Common myeloid progenitor, CD34-positive (primary cell): ENCODE measurements around the gene TRERF1.

Experiments
- CTCF ChIA-PET: fragments of 350-600 bp; sonication (Branson Sonifier 250); formaldehyde crosslinking; loops from one replicate; lab custom pipeline; 2021; ENCODE audit warnings: antibody characterized with exemption; lab: Charles Lee
- POLR2A ChIA-PET: fragments of 350-600 bp; sonication (Branson Sonifier 250); formaldehyde crosslinking; loops from one replicate; lab custom pipeline; 2021; ENCODE audit warnings: antibody characterized with exemption; lab: Charles Lee
- DNase-seq, 3 donors: peaks; one replicate each; pipeline versions ENCODE4 v3.0.0 to v3.0.0-alpha.2; 2013
- H3K27ac ChIP-seq, 2 experiments: 1 replicate in 1 of 2; 2 replicates in 1 of 2; pipeline ENCODE4 v1.7.0; 2013; ENCODE audit warnings: inconsistent platforms in 2 of 2, low read length in 2 of 2, mild to moderate bottlenecking in 2 of 2, low read depth in 1 of 2, moderate library complexity in 1 of 2; ENCODE audit not compliant: severe bottlenecking in 2 of 2, insufficient read depth in 1 of 2, poor library complexity in 1 of 2
- H3K27me3 ChIP-seq, 5 experiments: replicated peaks in 2 of 5; 1 replicate in 3 of 5; 2 replicates in 2 of 5; pipeline versions ENCODE4 v1.6.1 to v1.7.0; 2013; ENCODE audit warnings: low read length in 4 of 5, mild to moderate bottlenecking in 2 of 5, moderate library complexity in 2 of 5, inconsistent platforms in 1 of 5; ENCODE audit not compliant: insufficient read depth in 5 of 5, control insufficient read depth in 4 of 5
- H3K36me3 ChIP-seq, 4 experiments: 1 replicate in 2 of 4; 2 replicates in 2 of 4; pipeline versions ENCODE4 v1.6.1 to v1.7.0; 2013; ENCODE audit warnings: low read length in 3 of 4, control low read depth in 1 of 4, mild to moderate bottlenecking in 1 of 4; ENCODE audit not compliant: control insufficient read depth in 4 of 4, insufficient read depth in 4 of 4
- H3K4me1 ChIP-seq, 4 experiments: 1 replicate in 3 of 4; 2 replicates in 1 of 4; pipeline versions ENCODE4 v1.6.1 to v1.7.1; 2013; ENCODE audit warnings: low read length in 3 of 4, mild to moderate bottlenecking in 3 of 4, control low read depth in 1 of 4, inconsistent platforms in 1 of 4, moderate library complexity in 1 of 4; ENCODE audit not compliant: control insufficient read depth in 4 of 4, insufficient read depth in 4 of 4; ENCODE audit errors: control extremely low read depth in 1 of 4
- H3K4me3 ChIP-seq, 7 experiments: 1 replicate in 4 of 7; 2 replicates in 3 of 7; pipeline versions ENCODE4 v1.5.1 to v1.7.0; 2013; ENCODE audit warnings: mild to moderate bottlenecking in 7 of 7, low read length in 6 of 7, moderate library complexity in 6 of 7, inconsistent platforms in 2 of 7, low read depth in 2 of 7, control low read depth in 1 of 7; ENCODE audit not compliant: insufficient read depth in 4 of 7, control insufficient read depth in 1 of 7; ENCODE audit errors: extremely low read depth in 1 of 7
- H3K9me3 ChIP-seq, 5 experiments: 1 replicate in 4 of 5; 2 replicates in 1 of 5; pipeline versions ENCODE4 v1.6.1 to v1.7.1; 2013; ENCODE audit warnings: low read length in 4 of 5, mild to moderate bottlenecking in 2 of 5, inconsistent platforms in 1 of 5, low read depth in 1 of 5, moderate library complexity in 1 of 5; ENCODE audit not compliant: control insufficient read depth in 4 of 5, insufficient read depth in 2 of 5; ENCODE audit errors: control extremely low read depth in 1 of 5
- WGBS: methylation state at CpG from one replicate; pipeline ENCODE4 v1.1.5; 2013; ENCODE audit not compliant: insufficient coverage; 5-methylcytosine and 5-hydroxymethylcytosine counted together

The TRERF1 gene

DNA sequence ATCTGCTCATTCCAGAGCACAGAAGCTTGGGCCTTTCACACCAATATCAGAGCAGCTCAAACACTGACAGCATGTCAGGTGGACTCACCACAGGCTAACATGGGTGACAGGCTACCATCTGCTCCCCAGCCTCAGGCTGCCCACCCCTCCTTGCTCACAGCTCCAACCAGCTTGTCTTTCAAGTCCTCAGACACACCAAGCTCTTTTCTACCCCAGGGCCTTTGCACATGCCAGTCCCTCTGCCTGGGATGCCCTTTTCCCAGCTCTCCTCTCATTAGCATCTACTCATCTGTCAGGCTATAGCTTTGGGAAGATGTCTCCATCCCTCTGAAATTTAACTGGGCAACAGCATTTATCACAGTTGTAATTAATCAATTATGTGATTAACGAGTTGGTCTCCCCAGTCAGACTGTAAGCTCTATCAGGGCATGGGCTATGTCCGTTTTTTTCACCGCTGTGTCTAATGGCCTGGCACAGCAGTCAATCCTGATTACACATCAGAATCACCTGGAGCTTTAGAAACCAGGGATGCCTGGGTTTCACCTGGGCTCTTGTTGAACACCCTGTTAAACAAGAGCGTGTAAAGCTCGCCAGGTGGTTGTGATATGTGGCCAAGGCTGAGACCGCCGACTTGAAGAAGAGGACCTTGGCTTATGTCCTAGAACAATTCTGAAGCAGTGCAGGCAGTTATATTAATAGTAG is 145.1 kb downstream of the TRERF1 start:
- no peaks in the 10 kb centered on the region for H3K9me3 ChIP-seq
- POLR2A ChIA-PET: interaction anchor here (0.6 to 0.7 kb wide), 2 partner anchors 220 to 589 kb away, joined by 3 read pairs; no protein-coding TSS in a partner anchor
- H3K27ac ChIP-seq: no peak overlapping the region
- H3K27me3 ChIP-seq: no peaks in the 10 kb centered on the region
- WGBS: 92% methylated on average over 5 of the region's 7 CpGs
- no peaks in the 10 kb centered on the region for H3K4me1 ChIP-seq
- DNase-seq: no peak
- no peaks in the 10 kb centered on the region for H3K36me3 ChIP-seq
- CTCF ChIA-PET: interaction anchor here (1.0 to 5.3 kb wide), 6 partner anchors 11 to 241 kb away, joined by 3 to 30 read pairs (median 4); no protein-coding TSS in a partner anchor
- no peak overlapping the region for H3K4me3 ChIP-seq

DNA sequence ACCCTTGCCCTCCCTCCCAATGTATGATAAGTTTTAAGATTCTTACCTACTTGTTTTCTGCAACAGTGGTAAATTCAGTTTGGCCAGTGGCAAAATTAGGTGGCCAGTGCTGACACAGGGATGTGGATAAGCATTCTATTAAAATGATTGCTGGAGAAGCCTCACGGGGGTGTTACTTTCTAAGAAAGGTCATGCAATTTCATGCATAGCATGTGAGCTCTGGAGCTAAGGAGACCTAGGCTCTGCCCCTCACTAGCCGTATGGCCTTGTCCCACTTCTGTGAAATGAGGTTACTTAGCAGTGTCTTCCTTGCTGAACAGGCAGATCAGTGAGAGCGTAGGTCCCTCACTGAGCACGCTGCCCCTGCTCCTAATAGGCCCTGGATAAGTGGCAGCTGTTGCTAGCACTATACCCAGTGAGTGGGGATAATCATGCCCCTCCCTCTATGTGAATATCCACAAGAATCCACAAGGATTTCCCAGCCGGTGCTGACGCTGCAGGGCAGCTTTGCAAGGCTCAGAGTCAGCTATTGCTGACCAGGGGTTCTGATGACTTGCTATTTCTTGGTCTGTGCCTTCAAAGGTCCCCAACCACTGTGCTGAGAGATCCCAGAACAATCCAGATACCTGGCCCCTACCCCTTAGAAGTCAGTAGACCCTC is 147.5 kb downstream of the TRERF1 start:
- Histone ChIP-seq H3K27ac (no peak overlapping the region), H3K27me3 (no peaks in the 10 kb centered on the region), H3K9me3 (no peaks in the 10 kb centered on the region), H3K4me1 (no peaks in the 10 kb centered on the region), H3K36me3 (peaks cover 2 to 10% (median 5%) of the 10 kb centered on the region in 4 experiments), H3K4me3 (no peak overlapping the region)
- POLR2A ChIA-PET: interaction anchor here (0.6 kb wide), 1 partner anchor 112 kb away, joined by 3 read pairs; no protein-coding TSS in a partner anchor
- WGBS: 100% methylated on average over 4 of the region's 6 CpGs
- CTCF ChIA-PET: interaction anchor here (0.6 to 1.4 kb wide), 3 partner anchors 120 to 243 kb away, joined by 3 to 4 read pairs (median 3); no protein-coding TSS in a partner anchor
- DNase-seq: no peak

DNA sequence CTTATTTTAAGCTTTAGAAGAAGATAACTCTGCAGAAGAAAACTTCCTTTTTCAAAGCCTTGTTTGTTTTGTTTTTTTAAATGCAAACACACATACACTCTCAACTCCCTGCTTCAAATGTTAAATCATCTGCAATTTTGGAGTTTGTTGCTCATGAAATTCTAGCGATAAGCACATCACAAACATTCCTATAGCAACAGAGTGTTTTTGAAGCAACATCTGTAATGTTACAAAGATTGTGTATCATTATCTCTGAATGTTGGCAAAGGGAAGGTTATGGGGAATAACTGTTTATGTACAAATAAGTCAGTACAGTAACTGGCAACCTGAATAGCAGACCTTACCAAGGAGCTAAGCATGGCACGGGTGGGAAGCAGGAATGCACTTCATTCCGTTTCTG is 149.3 kb downstream of the TRERF1 start:
- no CpG with 5 or more reads among the region's 3 CpGs for WGBS
- ChIA-PET POLR2A (no interaction called here), CTCF (interaction anchor here (1.7 to 2.3 kb wide), 2 partner anchors 9 to 12 kb away, joined by 5 to 7 read pairs; no protein-coding TSS in a partner anchor)
- no peak overlapping the region for H3K4me3 ChIP-seq
- H3K27me3 ChIP-seq: no peaks in the 10 kb centered on the region
- H3K36me3 ChIP-seq: peaks cover 2 to 11% (median 5%) of the 10 kb centered on the region in 4 experiments
- H3K27ac ChIP-seq: no peak overlapping the region
- DNase-seq: no peak
- H3K9me3 ChIP-seq: no peaks in the 10 kb centered on the region
- H3K4me1 ChIP-seq: no peaks in the 10 kb centered on the region

DNA sequence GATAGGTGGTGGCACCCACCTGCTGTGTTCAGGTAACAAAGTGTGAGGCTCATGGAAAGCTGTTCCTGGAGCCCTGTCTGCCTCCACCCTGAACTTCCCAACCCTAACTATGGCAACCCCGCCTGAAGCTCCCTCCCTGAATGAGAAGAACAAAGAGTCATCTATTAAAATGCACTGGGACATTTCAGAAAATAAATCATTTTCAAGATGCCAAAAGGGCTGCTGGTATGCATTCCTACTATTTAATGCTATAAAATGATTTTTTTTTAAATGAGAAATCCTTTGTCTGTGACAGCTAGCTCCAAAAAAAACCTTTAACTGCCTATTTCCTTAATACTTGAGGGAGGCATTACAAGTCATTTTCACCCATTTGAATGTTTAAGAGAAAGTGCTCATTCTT is 149.7 kb downstream of the TRERF1 start:
- no peak for DNase-seq
- Histone ChIP-seq H3K4me3 (no peak overlapping the region), H3K27me3 (no peaks in the 10 kb centered on the region), H3K36me3 (peaks cover 2 to 11% (median 5%) of the 10 kb centered on the region in 4 experiments), H3K9me3 (no peaks in the 10 kb centered on the region), H3K4me1 (no peaks in the 10 kb centered on the region), H3K27ac (no peak overlapping the region)
- ChIA-PET CTCF (interaction anchor here (1.7 to 2.3 kb wide), 2 partner anchors 9 to 12 kb away, joined by 5 to 7 read pairs; no protein-coding TSS in a partner anchor), POLR2A (interaction anchor here (0.5 kb wide), 1 partner anchor 15 kb away, joined by 4 read pairs; no protein-coding TSS in a partner anchor)
- 100% methylated on average over 1 of the region's 1 CpG for WGBS

DNA sequence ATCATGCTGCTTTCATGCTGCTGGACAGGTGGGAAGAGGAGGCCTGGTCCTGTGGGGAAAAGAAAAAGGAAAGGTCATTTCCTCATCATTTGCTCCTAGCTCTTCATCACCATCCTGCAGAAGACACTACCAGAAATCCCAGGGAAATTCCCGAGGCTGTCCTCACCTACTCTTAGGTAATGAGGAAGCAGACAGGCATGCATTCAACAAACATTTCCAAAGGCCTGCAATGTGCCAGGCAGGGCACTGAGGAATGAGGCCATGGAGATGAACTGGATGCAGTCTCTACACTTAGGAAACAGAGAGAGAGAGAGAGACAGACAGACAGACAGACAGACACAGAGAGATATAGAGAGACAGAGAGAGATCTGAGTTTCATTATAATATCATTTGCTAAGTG is 151.0 kb downstream of the TRERF1 start:
- Histone ChIP-seq H3K9me3 (no peaks in the 10 kb centered on the region), H3K27me3 (no peaks in the 10 kb centered on the region), H3K4me3 (no peak overlapping the region), H3K4me1 (no peaks in the 10 kb centered on the region), H3K36me3 (peaks cover 2 to 11% (median 5%) of the 10 kb centered on the region in 4 experiments), H3K27ac (no peak overlapping the region)
- CTCF ChIA-PET: interaction anchor here (0.7 to 1.5 kb wide), 2 partner anchors 247 kb away, joined by 3 to 4 read pairs; no protein-coding TSS in a partner anchor
- WGBS: no CpG with 5 or more reads among the region's 1 CpG
- POLR2A ChIA-PET: no interaction called here
- DNase-seq: no peak

DNA sequence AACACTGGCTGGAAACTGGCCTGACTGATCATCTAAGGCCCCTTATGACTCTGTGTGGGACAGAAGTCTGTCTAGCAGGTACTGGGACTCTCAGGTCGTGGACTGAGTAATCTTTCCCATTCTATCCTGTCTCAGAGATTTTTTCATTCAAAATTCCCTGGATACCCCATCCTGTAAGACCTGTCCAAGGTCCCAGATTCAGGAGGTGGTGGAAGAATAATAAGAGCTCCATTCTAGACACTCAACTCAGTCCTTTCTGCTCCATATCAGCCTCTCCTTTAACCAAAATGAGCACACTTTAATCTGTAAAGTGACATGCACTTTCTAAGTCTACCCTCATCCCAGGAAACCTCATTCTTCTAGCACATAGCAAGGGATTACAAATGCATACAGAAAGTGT is 151.5 kb downstream of the TRERF1 start:
- Histone ChIP-seq H3K4me1 (peaks cover 0 to under 1% (median 0%) of the 10 kb centered on the region in 4 experiments), H3K4me3 (no peak overlapping the region), H3K27me3 (no peaks in the 10 kb centered on the region), H3K27ac (no peak overlapping the region), H3K9me3 (no peaks in the 10 kb centered on the region), H3K36me3 (peaks cover 2 to 11% (median 5%) of the 10 kb centered on the region in 4 experiments)
- WGBS: 86% methylated on average over 1 of the region's 1 CpG
- no peak for DNase-seq
- ChIA-PET CTCF (interaction anchor here (1.5 kb wide), 1 partner anchor 248 kb away, joined by 4 read pairs; no protein-coding TSS in a partner anchor), POLR2A (no interaction called here)
